ENCODE results near the gene RNF121. TPM values are rescaled to one million over a fixed set of nuclear protein-coding genes. Genes with fewer than 3 reads are reported as not detected.

The RNF121 gene
- total and polyA plus RNA-seq, 2 of the 8 experiments (the other 6 are each of a cell fraction or from before 2014, with no cell fraction given): 39.7 to 51.6 TPM

DNA sequence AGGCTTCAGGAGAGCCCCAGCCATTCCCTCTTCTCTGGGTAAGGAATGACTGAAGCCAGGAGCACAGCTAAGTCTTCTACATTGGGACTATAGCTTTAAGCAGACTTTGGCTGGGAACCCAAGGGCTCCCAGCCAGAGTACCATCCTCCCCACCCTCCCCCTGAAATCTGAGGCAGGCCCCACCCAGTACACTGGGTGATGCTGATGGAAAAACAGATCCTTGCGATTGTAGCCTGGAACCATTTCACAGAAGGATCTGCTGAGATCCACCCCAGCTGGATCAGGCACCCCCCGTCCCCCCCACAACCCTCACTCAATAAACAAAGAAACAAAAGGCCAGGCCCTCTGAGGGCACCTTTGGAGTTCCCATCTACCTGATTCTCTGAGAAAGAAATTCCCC is 109.6 kb downstream of the RNF121 start:
- Histone ChIP-seq H2BK12ac (ENCODE audit: low read depth, low read length) (no peak overlapping the region), H2BK5ac (ENCODE audit: low read depth, low read length) (no peak overlapping the region), H2AFZ (ENCODE audit: low read length) (no peak overlapping the region), H2AK5ac (ENCODE audit: low read depth, low read length) (no peak overlapping the region), H3K9me3 (ENCODE audit: insufficient read depth in 2 of 2, low read depth in 1 of 2, low read length in 1 of 2) (no peaks in the 10 kb centered on the region), H3K4me3 (ENCODE audit: extremely low read depth in 1 of 4, insufficient read depth in 2 of 4, low read depth in 3 of 4, low read length in 4 of 4) (peak overlapping the region in 1 of 4 experiments; percentile 55; a peak in 1 of 8 replicates), H4K8ac (ENCODE audit: extremely low read depth, insufficient read depth, low read length) (no peak overlapping the region), H3K56ac (replicated peaks; ENCODE audit: insufficient read length, low read depth, low read length) (no peak overlapping the region), H3K36me3 (ENCODE audit: control insufficient read depth in 2 of 4, insufficient read depth in 4 of 4, low read length in 3 of 4) (peaks cover 0 to 21% (median 2%) of the 10 kb centered on the region in 4 experiments; a peak in 4 of 8 replicates), H3K23ac (ENCODE audit: insufficient read length) (no peak overlapping the region), H3K27me3 (replicated peaks in 1 of 4; ENCODE audit: control insufficient read depth in 3 of 4, extremely low read depth in 1 of 4, insufficient read depth in 3 of 4, low read length in 3 of 4) (no peaks in the 10 kb centered on the region), H4K20me1 (replicated peaks in 1 of 2; ENCODE audit: control insufficient read depth in 1 of 2, insufficient read depth in 2 of 2, low read length in 2 of 2) (no peaks in the 10 kb centered on the region), H3K4me1 (replicated peaks in 1 of 4; ENCODE audit: control insufficient read depth in 3 of 4, insufficient read depth in 4 of 4, low read length in 3 of 4) (peaks cover 29 to 36% (median 33%) of the 10 kb centered on the region in 4 experiments), H3K4me2 (ENCODE audit: insufficient read depth in 1 of 2, low read depth in 2 of 2, low read length in 2 of 2) (peak overlapping the region; percentile 73 to 92; a peak in 3 of 4 replicates), H3K18ac (ENCODE audit: extremely low read depth, low read length) (no peak overlapping the region), H3K9ac (replicated peaks in 1 of 4; ENCODE audit: extremely low read depth in 1 of 4, low read depth in 3 of 4, low read length in 3 of 4) (no peak overlapping the region), H3K27ac (ENCODE audit: low read depth, low read length) (no peak overlapping the region), H3K79me2 (ENCODE audit: control insufficient read depth in 1 of 2, insufficient read depth in 2 of 2, low read length in 2 of 2) (peaks cover 10 to 60% of the 10 kb centered on the region in 2 experiments; a peak in 3 of 4 replicates), H3K23me2 (ENCODE audit: low read depth, low read length) (peaks cover 7% of the 10 kb centered on the region), H3K14ac (ENCODE audit: insufficient read length) (no peak overlapping the region), H2BK15ac (ENCODE audit: low read length) (no peak overlapping the region), H3K4ac (replicated peaks; ENCODE audit: insufficient read length, low read depth, low read length) (no peak overlapping the region), H2BK120ac (replicated peaks; ENCODE audit: low read depth, low read length) (no peak overlapping the region), H4K91ac (replicated peaks; ENCODE audit: insufficient read length, low read length) (no peak overlapping the region), H2BK20ac (ENCODE audit: low read length) (no peak overlapping the region), H4K5ac (ENCODE audit: insufficient read length, low read depth, low read length) (no peak overlapping the region), H3K79me1 (ENCODE audit: low read depth, low read length) (peaks cover 15% of the 10 kb centered on the region)
- ChIA-PET POLR2A (ENCODE audit: partially characterized antibody) (interaction anchor here (1.0 to 4.8 kb wide), 7 partner anchors 8 to 74 kb away, joined by 3 to 33 read pairs (median 4); partner anchors contain the start of genes ANAPC15 and LRRC51), CTCF (ENCODE audit: partially characterized antibody) (interaction anchor here (0.6 to 4.6 kb wide), 11 partner anchors 9 to 246 kb away, joined by 3 to 57 read pairs (median 6); no protein-coding TSS in a partner anchor)
- FAIRE-seq (no peak), DNase-seq (ENCODE audit: low read depth in 1 of 2, low spot score in 2 of 2) (no peak)
- WGBS, 2 experiments (ENCODE audit: extremely low coverage in 1 of 2, insufficient coverage in 1 of 2, insufficient read length in 1 of 2, insufficient replicate concordance in 2 of 2, low coverage in 1 of 2, low lambda C conversion rate in 2 of 2, missing lambda C conversion rate in 1 of 2): 80% methylated on average over 2 of the region's 2 CpGs; no CpG with 5 or more reads in 1 of the 2 experiments
- TF ChIP-seq SP4 (IDR thresholded peaks at IDR 0.05; ENCODE audit: low read length) (no peak), NANOG (IDR thresholded peaks at IDR 0.05; ENCODE audit: insufficient read depth, low read depth, low read length, poor library complexity, severe bottlenecking) (no peak), CREB1 (IDR thresholded peaks at IDR 0.05) (no peak)

Measured in H1 (cell line).